Measurements from ENCODE around the gene RFX2. TPM values are rescaled to one million over a fixed set of nuclear protein-coding genes. Genes with fewer than 3 reads are reported as not detected.
"Not testable (repeated sequence)": the region's sequence is repeated elsewhere in the genome, so short reads cannot be mapped to it uniquely, and the experiment has no call there.

The RFX2 gene
- total RNA-seq, 1 donor from 2014 or later: 3.2 TPM

GRCh38 chr19:6108721-6109633 is 1.3 kb downstream of the RFX2 start:
- Histone ChIP-seq H2AFZ (ENCODE audit: low read depth, low read length) (peak overlapping the region; percentile 86), H3K36me3 (ENCODE audit: insufficient read depth, low read length) (no peaks in the 10 kb centered on the region), H3K79me2 (ENCODE audit: insufficient read depth, low read length) (peaks cover 6% of the 10 kb centered on the region), H3K9ac (ENCODE audit: low read length) (peak overlapping the region; percentile 83), H3K27me3 (ENCODE audit: insufficient read depth, low read length) (no peaks in the 10 kb centered on the region), H3K4me2 (ENCODE audit: low read length) (peak overlapping the region; percentile 95), H3K9me3 (ENCODE audit: insufficient read depth, low read depth, low read length) (no peaks in the 10 kb centered on the region), H3K27ac (ENCODE audit: low read depth, low read length) (peak overlapping the region; percentile 57), H3K4me3 (ENCODE audit: insufficient read depth, low read depth, low read length) (peak overlapping the region; percentile 67), H3K4me1 (ENCODE audit: insufficient read depth, low read length) (peaks cover 14% of the 10 kb centered on the region), H4K20me1 (ENCODE audit: insufficient read depth, low read length) (no peaks in the 10 kb centered on the region)
- Mint-ChIP-seq H3K9me3 (ENCODE audit: unreplicated experiment) (no peaks in the 10 kb centered on the region), H3K27me3 (ENCODE audit: low read depth, unreplicated experiment) (peaks cover 8% of the 10 kb centered on the region), H3K4me1 (ENCODE audit: low read depth, unreplicated experiment) (peaks cover 16% of the 10 kb centered on the region), H3K27ac (ENCODE audit: unreplicated experiment) (peak overlapping the region; percentile 86), H3K36me3 (ENCODE audit: low read depth, unreplicated experiment) (no peaks in the 10 kb centered on the region), H3K4me3 (ENCODE audit: unreplicated experiment) (peak overlapping the region; percentile 90)
- TF ChIP-seq CTCF (IDR thresholded peaks at IDR 0.05; ENCODE audit: insufficient read depth, low read depth, low read length) (no peak), EZH2 (IDR thresholded peaks at IDR 0.05; ENCODE audit: insufficient read depth, low read length) (no peak)
- FAIRE-seq (no peak), DNase-seq (ENCODE audit: low read depth) (peak; percentile 62)

GRCh38 chr19:6106643-6107294 is 3.5 kb downstream of the RFX2 start:
- not testable (repeated sequence) for H3K36me3 ChIP-seq (ENCODE audit: insufficient read depth, low read length); DNase-seq (ENCODE audit: low read depth); H4K20me1 ChIP-seq (ENCODE audit: insufficient read depth, low read length); H3K4me2 ChIP-seq (ENCODE audit: low read length); H3K9ac ChIP-seq (ENCODE audit: low read length); H3K27me3 Mint-ChIP-seq (ENCODE audit: low read depth, unreplicated experiment); H3K9me3 ChIP-seq (ENCODE audit: insufficient read depth, low read depth, low read length); H3K27me3 ChIP-seq (ENCODE audit: insufficient read depth, low read length); H3K27ac Mint-ChIP-seq (ENCODE audit: unreplicated experiment); FAIRE-seq; H3K79me2 ChIP-seq (ENCODE audit: insufficient read depth, low read length); H2AFZ ChIP-seq (ENCODE audit: low read depth, low read length); H3K36me3 Mint-ChIP-seq (ENCODE audit: low read depth, unreplicated experiment); H3K27ac ChIP-seq (ENCODE audit: low read depth, low read length); H3K9me3 Mint-ChIP-seq (ENCODE audit: unreplicated experiment); H3K4me3 Mint-ChIP-seq (ENCODE audit: unreplicated experiment); H3K4me3 ChIP-seq (ENCODE audit: insufficient read depth, low read depth, low read length)
- peaks cover 16% of the 10 kb centered on the region for H3K4me1 Mint-ChIP-seq (ENCODE audit: low read depth, unreplicated experiment)
- H3K4me1 ChIP-seq (ENCODE audit: insufficient read depth, low read length): peaks cover 26% of the 10 kb centered on the region

- no peak overlapping the region for H3K4me3 ChIP-seq (ENCODE audit: insufficient read depth, low read depth, low read length)
- Mint-ChIP-seq H3K4me3 (ENCODE audit: unreplicated experiment) (no peak overlapping the region), H3K36me3 (ENCODE audit: low read depth, unreplicated experiment) (no peaks in the 10 kb centered on the region), H3K4me1 (ENCODE audit: low read depth, unreplicated experiment) (peaks cover 16% of the 10 kb centered on the region), H3K9me3 (ENCODE audit: unreplicated experiment) (no peaks in the 10 kb centered on the region), H3K27ac (ENCODE audit: unreplicated experiment) (no peak overlapping the region), H3K27me3 (ENCODE audit: low read depth, unreplicated experiment) (peaks cover 10% of the 10 kb centered on the region)
- no peak overlapping the region for H3K9ac ChIP-seq (ENCODE audit: low read length)
- no peaks in the 10 kb centered on the region for H3K36me3 ChIP-seq (ENCODE audit: insufficient read depth, low read length)
- no peaks in the 10 kb centered on the region for H3K27me3 ChIP-seq (ENCODE audit: insufficient read depth, low read length)
- peaks cover 26% of the 10 kb centered on the region for H3K4me1 ChIP-seq (ENCODE audit: insufficient read depth, low read length)
- no peak for FAIRE-seq
- no peaks in the 10 kb centered on the region for H4K20me1 ChIP-seq (ENCODE audit: insufficient read depth, low read length)
- H3K4me2 ChIP-seq (ENCODE audit: low read length): no peak overlapping the region
- no peaks in the 10 kb centered on the region for H3K9me3 ChIP-seq (ENCODE audit: insufficient read depth, low read depth, low read length)
- no peak overlapping the region for H3K27ac ChIP-seq (ENCODE audit: low read depth, low read length)
- TF ChIP-seq EZH2 (IDR thresholded peaks at IDR 0.05; ENCODE audit: insufficient read depth, low read length) (no peak), CTCF (IDR thresholded peaks at IDR 0.05; ENCODE audit: insufficient read depth, low read depth, low read length) (no peak)
- DNase-seq (ENCODE audit: low read depth): no peak
- H2AFZ ChIP-seq (ENCODE audit: low read depth, low read length): no peak overlapping the region
- H3K79me2 ChIP-seq (ENCODE audit: insufficient read depth, low read length): peaks cover 10% of the 10 kb centered on the region
Measured at GRCh38 chr19:6105444-6105843, 4.9 kb downstream of the RFX2 start.
